ENCODE data around the gene RPP30.

Gene RPP30

GRCh38 chr10:90914992-90915765 is 43.4 kb downstream of the RPP30 start:
- intact Hi-C loops (cut with DNase I) = loop anchor here (5.0 kb wide), 1 partner anchor 497 kb away; the partner anchor contains the start of gene HECTD2
- peak in 1 of 10 donors; percentile 58 for DNase-seq

GRCh38 chr10:90915766-90916075 is 43.9 kb downstream of the RPP30 start:
- intact Hi-C loops (cut with DNase I) = no loop called here
- no peak for DNase-seq

- intact Hi-C loops (cut with DNase I) = no loop called here
- DNase-seq = no peak
These were observed 44.8 kb downstream of the RPP30 start for GRCh38 chr10:90916392-90917237.

GRCh38 chr10:90917238-90917967 is 45.6 kb downstream of the RPP30 start:
- intact Hi-C loops (cut with DNase I) = no loop called here
- DNase-seq = no peak

GRCh38 chr10:90917968-90918318 is 46.2 kb downstream of the RPP30 start:
- DNase-seq = no peak
- intact Hi-C loops (cut with DNase I) = no loop called here

GRCh38 chr10:90919683-90920574 is 48.2 kb downstream of the RPP30 start:
- DNase-seq = no peak
- intact Hi-C loops (cut with DNase I) = no loop called here

- intact Hi-C loops (cut with DNase I) = no loop called here
- no peak for DNase-seq
These were observed 49.4 kb downstream of the RPP30 start, which contains the start of gene ANKRD1 for GRCh38 chr10:90920986-90921666. ANKRD1 (minus strand) TSS chr10:90921087; CDS start chr10:90921027, 60 bp downstream.

- intact Hi-C loops (cut with DNase I) = no loop called here
- no peak for DNase-seq
These were observed 50.1 kb downstream of the RPP30 start for GRCh38 chr10:90921906-90922305.

- intact Hi-C loops (cut with DNase I) = no loop called here
- DNase-seq = no peak
These were observed 51.4 kb downstream of the RPP30 start for GRCh38 chr10:90923111-90923731.

- no peak for DNase-seq
- intact Hi-C loops (cut with DNase I) = no loop called here
These were observed 52.8 kb downstream of the RPP30 start for GRCh38 chr10:90924552-90924951.

GRCh38 chr10:90925079-90926029 is 53.6 kb downstream of the RPP30 start:
- DNase-seq = no peak
- intact Hi-C loops (cut with DNase I) = no loop called here

GRCh38 chr10:90927293-90927692 is 55.5 kb downstream of the RPP30 start:
- DNase-seq = no peak
- intact Hi-C loops (cut with DNase I) = no loop called here

- DNase-seq = no peak
- intact Hi-C loops (cut with DNase I) = no loop called here
These were observed 57.4 kb downstream of the RPP30 start for GRCh38 chr10:90929179-90929578.

- intact Hi-C loops (cut with DNase I) = no loop called here
- no peak for DNase-seq
These were observed 58.5 kb downstream of the RPP30 start for GRCh38 chr10:90930070-90930837.

GRCh38 chr10:90930971-90931871 is 59.4 kb downstream of the RPP30 start:
- intact Hi-C loops (cut with DNase I) = no loop called here
- DNase-seq = no peak

GRCh38 chr10:90935581-90936275 is 64.0 kb downstream of the RPP30 start:
- intact Hi-C loops (cut with DNase I) = no loop called here

More at GRCh38 chr10:90935581-90936275, 64.0 kb downstream of the RPP30 start:
- DNase-seq = peak in 1 of 10 donors; percentile 44

All from posterior cingulate gyrus (tissue), 11 donors.